IMR-90 (cell line): ENCODE results near the gene SCAMP4. TPM values are rescaled to one million over a fixed set of nuclear protein-coding genes. Genes with fewer than 3 reads are reported as not detected.
"Not testable (repeated sequence)": the region's sequence is repeated elsewhere in the genome, so short reads cannot be mapped to it uniquely, and the experiment has no call there.

Experiments
- ATAC-seq: fragments of 200-7000 bp; cut with Tn5 transposase; 2 replicates; pipeline ENCODE4 v1.9.1; 2020; ENCODE audit warnings: low read depth, mild to moderate bottlenecking, moderate library complexity
- BruUV-seq: library from RNA; stranded (reverse); fragments of 400-500 nt; replicated peaks from 2 replicates; lab custom pipeline; 2021; lab: Mats Ljungman, UMichigan
- CTCF ChIA-PET: fragments of 300-600 bp; formaldehyde crosslinking; extraction: SDS; loops from one replicate; lab custom pipeline; 2021; ENCODE audit warnings: antibody characterized with exemption; lab: Yijun Ruan, JAX
- POLR2A ChIA-PET: fragments of 300-600 bp; sonication (Branson Sonifier 250); formaldehyde crosslinking; loops from one replicate; lab custom pipeline; 2022; ENCODE audit warnings: antibody characterized with exemption; ENCODE audit not compliant: unreplicated experiment; lab: Charles Lee
- DNase-seq: peaks from one replicate; pipeline ENCODE4 v3.0.0; 2013
- H2AFZ ChIP-seq: replicated peaks from 2 replicates; pipeline ENCODE3; 2013; ENCODE audit warnings: low read length, mild to moderate bottlenecking; ENCODE audit not compliant: poor library complexity
- H2AK5ac ChIP-seq: 2 replicates; pipeline ENCODE4 v1.6.1; 2013; ENCODE audit warnings: low read depth, low read length, inconsistent platforms
- H2AK9ac ChIP-seq: replicated peaks from 2 replicates; pipeline ENCODE3; 2013; ENCODE audit warnings: mild to moderate bottlenecking, low read depth, low read length, moderate library complexity; ENCODE audit not compliant: poor library complexity
- H2BK120ac ChIP-seq: 2 replicates; pipeline ENCODE4 v1.6.1; 2013; ENCODE audit warnings: low read depth, low read length, inconsistent platforms
- H2BK15ac ChIP-seq: 3 replicates; pipeline ENCODE4 v1.6.1; 2013; ENCODE audit warnings: low read depth, low read length, inconsistent platforms
- H2BK20ac ChIP-seq: 2 replicates; pipeline ENCODE4 v1.6.1; 2013; ENCODE audit warnings: low read depth, mild to moderate bottlenecking, inconsistent platforms, low read length, moderate library complexity
- H2BK5ac ChIP-seq: 2 replicates; pipeline ENCODE4 v1.6.1; 2013; ENCODE audit warnings: mild to moderate bottlenecking, low read depth, low read length, inconsistent platforms; ENCODE audit not compliant: poor library complexity, severe bottlenecking
- H3K14ac ChIP-seq: replicated peaks from 2 replicates; pipeline ENCODE4 v1.6.1; 2013; ENCODE audit warnings: low read depth, low read length, inconsistent platforms
- H3K18ac ChIP-seq: 2 replicates; pipeline ENCODE4 v1.6.1; 2013; ENCODE audit warnings: low read depth, low read length, control low read depth
- H3K23ac ChIP-seq: 2 replicates; pipeline ENCODE4 v1.6.1; 2013; ENCODE audit warnings: low read depth, low read length, inconsistent platforms
- H3K27ac ChIP-seq: 2 replicates; pipeline ENCODE4 v1.5.1; 2013; ENCODE audit warnings: mild to moderate bottlenecking, control low read depth, low read length; ENCODE audit not compliant: insufficient read depth
- H3K27me3 ChIP-seq: 2 replicates; pipeline ENCODE4 v1.6.1; 2013; ENCODE audit warnings: low read length; ENCODE audit not compliant: control insufficient read depth, insufficient read depth
- H3K36me3 ChIP-seq: 2 replicates; pipeline ENCODE4 v1.6.1; 2013; ENCODE audit warnings: low read length, mixed read lengths; ENCODE audit not compliant: control insufficient read depth, insufficient read depth
- H3K4ac ChIP-seq: 2 replicates; pipeline ENCODE4 v1.6.1; 2013; ENCODE audit warnings: low read depth, low read length, inconsistent platforms
- H3K4me1 ChIP-seq: 2 replicates; pipeline ENCODE4 v1.6.1; 2013; ENCODE audit warnings: low read length, mixed read lengths; ENCODE audit not compliant: control insufficient read depth, insufficient read depth
- H3K4me2 ChIP-seq: 2 replicates; pipeline ENCODE4 v1.6.1; 2013; ENCODE audit warnings: low read depth, mild to moderate bottlenecking, control low read depth, low read length, moderate library complexity
- H3K4me3 ChIP-seq: 2 replicates; pipeline ENCODE4 v1.5.1; 2013; ENCODE audit warnings: low read depth, mild to moderate bottlenecking, control low read depth, low read length, moderate library complexity; ENCODE audit not compliant: insufficient read depth
- H3K56ac ChIP-seq: 2 replicates; pipeline ENCODE4 v1.6.1; 2013; ENCODE audit warnings: low read length, inconsistent platforms; ENCODE audit not compliant: insufficient read depth; ENCODE audit errors: extremely low read depth
- H3K79me1 ChIP-seq, 2 experiments: 2 replicates each; pipeline ENCODE4 v1.6.1; 2013; ENCODE audit warnings: low read length in 2 of 2, inconsistent platforms in 1 of 2, low read depth in 1 of 2
- H3K9ac ChIP-seq: 2 replicates; pipeline ENCODE4 v1.6.1; 2013; ENCODE audit warnings: low read depth, low read length, control low read depth
- H3K9me1 ChIP-seq: 2 replicates; pipeline ENCODE4 v1.6.1; 2013; ENCODE audit warnings: low read length, inconsistent platforms; ENCODE audit not compliant: insufficient read depth
- H3K9me3 ChIP-seq: 2 replicates; pipeline ENCODE4 v1.6.1; 2013; ENCODE audit warnings: low read length; ENCODE audit not compliant: control insufficient read depth, insufficient read depth
- H4K20me1 ChIP-seq: 2 replicates; pipeline ENCODE4 v1.6.1; 2013; ENCODE audit warnings: low read length, inconsistent platforms; ENCODE audit not compliant: insufficient read depth
- H4K5ac ChIP-seq: 2 replicates; pipeline ENCODE4 v1.6.1; 2013; ENCODE audit warnings: mild to moderate bottlenecking, low read depth, low read length, control low read depth
- H4K8ac ChIP-seq, 2 experiments: 2 replicates each; pipeline ENCODE4 v1.6.1; 2013; ENCODE audit warnings: low read depth in 2 of 2, low read length in 2 of 2, control low read depth in 1 of 2, inconsistent platforms in 1 of 2
- H4K91ac ChIP-seq: 2 replicates; pipeline ENCODE4 v1.6.1; 2013; ENCODE audit warnings: low read depth, low read length, inconsistent platforms; ENCODE audit not compliant: insufficient read depth
- WGBS, 2 experiments: methylation state at CpG; one replicate each; pipeline versions ENCODE4 v1.1.5 to v1.1.7; 2013; ENCODE audit warnings: missing lambda C conversion rate in 2 of 2; ENCODE audit not compliant: insufficient read length in 1 of 2; ENCODE audit errors: extremely low coverage in 2 of 2; 5-methylcytosine and 5-hydroxymethylcytosine counted together
- dilution Hi-C: fragments of 300-500 bp; cut with HindIII; formaldehyde crosslinking; loops from one replicate; pipeline ENCODE4 v1.14.3; 2018; ENCODE audit warnings: low sequenced_read_pairs; ENCODE audit not compliant: unreplicated experiment
- in situ Hi-C: fragments of 300-500 bp; cut with MboI; formaldehyde crosslinking; loops from 3 replicates; pipeline ENCODE4 v1.14.3; 2019; ENCODE audit warnings: low sequenced_read_pairs, inconsistent platforms, mixed read lengths
- intact Hi-C: fragments of 100-400 bp; cut with micrococcal nuclease; formaldehyde crosslinking; loops from 2 replicates; pipeline ENCODE4 v1.10.0; 2022
- polyA plus RNA-seq, 3 experiments: library from polyadenylated mRNA; depleted of rRNA; stranded (reverse); fragments of >200 nt; gene quantifications; 2 replicates each; pipeline ENCODE4 v1.2.3, GENCODE V29; 2012; ENCODE audit warnings: low replicate concordance in 1 of 3
- total RNA-seq: library from RNA; depleted of rRNA; stranded (reverse); fragments of >200 nt; gene quantifications from 2 replicates; pipeline ENCODE4 v1.2.3, GENCODE V29; 2012

SCAMP4 gene
- total and polyA plus RNA-seq, 2 of the 4 experiments (the other 2 are of a cell fraction), result 16.1 to 28.1 TPM

GRCh38 chr19:1878583-1878982 is 26.6 kb upstream of the SCAMP4 start:
- H2AK5ac ChIP-seq, CTCF ChIA-PET, H2AFZ ChIP-seq, H2BK120ac ChIP-seq, H3K9ac ChIP-seq, ATAC-seq, H4K8ac ChIP-seq, H3K27ac ChIP-seq, H3K4me3 ChIP-seq, H3K4me2 ChIP-seq, H3K18ac ChIP-seq, dilution Hi-C loops, H3K14ac ChIP-seq, H2BK20ac ChIP-seq, H3K9me3 ChIP-seq, DNase-seq, intact Hi-C loops, H3K56ac ChIP-seq, H2BK5ac ChIP-seq, H3K23ac ChIP-seq, H3K4ac ChIP-seq, H4K91ac ChIP-seq, in situ Hi-C loops, BruUV-seq, H2BK15ac ChIP-seq, H3K27me3 ChIP-seq, H4K5ac ChIP-seq, H2AK9ac ChIP-seq, POLR2A ChIA-PET: not testable (repeated sequence)
- Histone ChIP-seq H3K36me3 (peaks cover 14% of the 10 kb centered on the region; the same call in 1 of the 2 replicates), H3K79me1 (peaks cover 8 to 53% of the 10 kb centered on the region in 2 experiments), H3K4me1 (peaks cover 26% of the 10 kb centered on the region), H3K9me1 (peaks cover 13% of the 10 kb centered on the region; the same call in 1 of the 2 replicates), H4K20me1 (peaks cover 54% of the 10 kb centered on the region)
- 100% methylated on average over 1 of the region's 8 CpGs; no CpG with 5 or more reads in 1 of the 2 experiments for WGBS, 2 experiments

DNA sequence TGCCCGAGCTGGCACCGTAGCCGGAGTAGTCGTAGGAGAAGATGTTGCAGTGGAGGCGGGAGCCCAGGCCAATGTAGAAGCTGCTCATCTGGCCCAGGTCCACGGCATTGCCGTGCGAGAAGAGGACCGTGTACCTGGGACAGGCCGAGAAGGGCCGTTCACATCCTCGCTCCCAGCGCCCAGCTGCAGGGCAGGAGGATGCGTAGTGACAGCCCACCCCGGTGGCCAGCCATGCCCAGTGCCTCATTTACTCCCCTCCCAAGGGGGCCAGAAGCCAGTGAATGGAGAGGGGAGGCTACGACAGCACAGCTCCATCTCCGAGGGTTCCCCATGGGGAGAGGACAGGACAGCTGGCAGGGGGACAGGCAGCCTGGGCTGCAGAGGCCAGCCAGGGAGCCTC is 25.2 kb upstream of the SCAMP4 start:
- BruUV-seq, H2AK5ac ChIP-seq, H2BK5ac ChIP-seq, H2AFZ ChIP-seq, H2AK9ac ChIP-seq, H2BK20ac ChIP-seq, H2BK120ac ChIP-seq, H3K23ac ChIP-seq, ATAC-seq, H3K9ac ChIP-seq, H3K56ac ChIP-seq, CTCF ChIA-PET, dilution Hi-C loops, H3K9me3 ChIP-seq, H3K18ac ChIP-seq, H3K27me3 ChIP-seq, in situ Hi-C loops, H3K4ac ChIP-seq, H3K4me3 ChIP-seq, H2BK15ac ChIP-seq, DNase-seq, H3K4me2 ChIP-seq, intact Hi-C loops, H4K8ac ChIP-seq, H4K5ac ChIP-seq, H3K14ac ChIP-seq, H3K27ac ChIP-seq, H4K91ac ChIP-seq, POLR2A ChIA-PET: not testable (repeated sequence)
- Histone ChIP-seq H3K4me1 (peaks cover 30% of the 10 kb centered on the region), H3K36me3 (peaks cover 12% of the 10 kb centered on the region; the same call in 1 of the 2 replicates), H4K20me1 (peaks cover 58% of the 10 kb centered on the region), H3K9me1 (peaks cover 18% of the 10 kb centered on the region), H3K79me1 (peaks cover 8 to 57% of the 10 kb centered on the region in 2 experiments)
- WGBS, 2 experiments, result 86% methylated on average over 1 of the region's 17 CpGs; no CpG with 5 or more reads in 1 of the 2 experiments
